ENCODE data around the gene MAGI2.

The MAGI2 gene

DNA sequence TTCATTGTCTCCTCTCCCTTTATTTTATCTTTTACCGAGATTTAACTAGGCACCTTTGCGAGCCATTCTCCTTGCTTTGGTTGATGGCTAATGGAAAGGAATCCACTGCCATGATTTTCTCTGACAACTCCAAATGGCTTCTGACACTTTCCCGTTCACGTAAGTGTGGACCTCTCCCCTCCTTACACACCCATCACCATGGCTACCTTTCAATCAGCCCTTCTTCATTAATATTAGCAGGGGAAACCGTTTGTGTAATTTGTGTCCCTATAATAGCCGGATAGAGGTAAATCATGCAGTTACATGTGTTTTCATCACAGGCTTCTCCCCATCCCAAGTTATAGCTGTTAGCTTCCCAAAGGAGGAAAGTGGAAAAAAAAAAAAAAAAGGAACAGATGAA is 767.3 kb downstream of the MAGI2 start:
- DNase-seq (ENCODE audit: low spot score), result no peak
- TF ChIP-seq CTCF (IDR thresholded peaks at IDR 0.05; ENCODE audit: borderline replicate concordance, control extremely low read depth, extremely low read depth, insufficient read depth, missing control alignments), result no peak
- in situ Hi-C loops (cut with MboI; ENCODE audit: low sequenced_read_pairs, unreplicated experiment), result no loop called here

DNA sequence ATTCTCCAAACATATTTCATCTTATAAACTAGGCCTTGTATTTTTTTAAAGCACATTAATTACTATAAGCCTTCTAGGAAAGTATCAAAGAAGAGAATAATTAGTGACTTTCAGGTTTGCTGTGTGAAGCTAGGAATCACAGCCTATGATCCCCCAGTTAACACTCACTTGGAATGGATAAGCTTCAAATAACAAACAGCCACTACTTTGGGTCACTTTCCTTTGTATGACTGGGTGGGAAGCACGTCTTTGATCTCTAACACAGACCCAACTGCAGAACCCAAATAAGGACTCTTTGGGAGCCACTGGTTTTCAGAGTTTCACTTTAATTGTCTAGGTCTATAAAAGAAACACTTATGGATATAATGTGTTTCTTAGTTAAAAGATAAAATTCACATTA is 769.3 kb downstream of the MAGI2 start:
- in situ Hi-C loops (cut with MboI; ENCODE audit: low sequenced_read_pairs, unreplicated experiment), result no loop called here
- TF ChIP-seq CTCF (IDR thresholded peaks at IDR 0.05; ENCODE audit: borderline replicate concordance, control extremely low read depth, extremely low read depth, insufficient read depth, missing control alignments), result no peak
- DNase-seq (ENCODE audit: low spot score), result no peak

DNA sequence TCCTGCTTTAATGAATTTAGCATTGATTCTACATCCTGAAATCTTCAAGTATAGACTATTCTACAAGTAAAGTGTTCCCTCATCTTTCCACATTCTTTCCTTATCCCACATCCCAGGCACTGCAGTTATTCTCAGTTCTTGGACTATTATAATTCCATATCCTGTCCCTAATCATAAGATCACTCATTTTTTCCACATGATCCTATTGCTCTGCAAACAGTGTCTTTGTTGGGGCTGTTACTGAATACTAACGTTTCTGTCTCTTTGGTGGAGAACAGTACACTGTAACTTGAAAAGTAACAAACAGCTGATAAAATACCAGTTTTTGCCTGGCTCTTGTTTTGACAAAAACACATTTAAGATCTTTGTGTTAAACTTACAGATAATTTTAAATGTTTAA is 769.9 kb downstream of the MAGI2 start:
- no peak for TF ChIP-seq CTCF (IDR thresholded peaks at IDR 0.05; ENCODE audit: borderline replicate concordance, control extremely low read depth, extremely low read depth, insufficient read depth, missing control alignments)
- in situ Hi-C loops (cut with MboI; ENCODE audit: low sequenced_read_pairs, unreplicated experiment), result no loop called here
- DNase-seq (ENCODE audit: low spot score), result no peak

DNA sequence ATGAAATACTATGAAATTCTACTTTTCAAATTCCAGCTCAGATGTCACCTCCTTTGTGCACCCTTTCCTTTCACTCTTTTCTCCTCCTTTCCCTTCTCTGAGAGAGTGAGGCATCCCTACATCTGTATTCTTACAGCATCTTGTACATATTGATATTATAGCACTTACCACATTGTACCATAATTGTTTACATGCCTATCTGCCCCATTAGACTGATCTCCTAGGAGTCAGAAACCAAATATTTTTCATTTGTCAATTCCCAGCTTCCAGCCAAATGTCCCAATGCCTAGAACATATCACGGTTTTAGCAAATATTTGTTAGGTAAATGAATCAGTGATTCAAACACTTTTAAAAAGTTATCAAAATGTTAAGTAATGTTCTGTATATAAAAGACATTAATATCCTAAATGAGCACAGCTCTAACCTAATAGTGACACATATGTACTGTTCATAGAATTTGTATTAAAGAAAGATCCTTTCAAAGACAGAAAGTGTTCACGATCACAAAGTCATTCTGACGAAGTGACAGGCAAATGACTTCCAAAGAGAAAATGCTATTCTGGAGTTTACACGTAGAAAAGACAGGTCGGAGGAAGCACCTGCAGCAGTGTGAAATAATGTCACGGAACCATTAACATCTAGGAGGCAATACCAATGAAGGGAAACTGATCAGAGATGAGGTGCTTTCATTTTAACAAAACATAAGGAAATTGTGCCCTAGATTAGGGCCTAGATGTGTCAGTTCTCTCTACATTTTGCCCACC is 774.2 kb downstream of the MAGI2 start:
- TF ChIP-seq CTCF (IDR thresholded peaks at IDR 0.05; ENCODE audit: borderline replicate concordance, control extremely low read depth, extremely low read depth, insufficient read depth, missing control alignments), result no peak
- in situ Hi-C loops (cut with MboI; ENCODE audit: low sequenced_read_pairs, unreplicated experiment), result no loop called here

DNA sequence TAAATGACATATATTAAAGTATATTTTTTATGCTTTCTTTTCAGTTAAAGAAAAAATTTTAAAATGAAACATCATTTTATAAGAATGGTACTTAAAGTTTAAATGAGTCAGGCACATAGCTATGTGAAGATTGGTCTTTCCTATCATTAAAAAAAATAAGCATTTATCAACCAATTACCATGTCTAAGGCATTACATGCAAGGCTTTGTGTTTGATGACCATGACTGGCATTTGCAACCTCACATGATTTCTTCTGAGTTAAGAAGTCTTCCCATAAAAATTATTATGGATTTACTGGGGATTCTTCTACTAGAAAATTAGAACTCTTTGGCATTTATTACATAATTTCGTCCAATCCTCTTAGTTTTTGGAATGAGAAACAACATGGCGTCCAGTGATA is 776.1 kb downstream of the MAGI2 start:
- TF ChIP-seq CTCF (IDR thresholded peaks at IDR 0.05; ENCODE audit: borderline replicate concordance, control extremely low read depth, extremely low read depth, insufficient read depth, missing control alignments), result no peak
- in situ Hi-C loops (cut with MboI; ENCODE audit: low sequenced_read_pairs, unreplicated experiment), result no loop called here
- DNase-seq (ENCODE audit: low spot score), result no peak

More for the DNA sequence above, 774.2 kb downstream of the MAGI2 start:
- DNase-seq (ENCODE audit: low spot score), result no peak

DNA sequence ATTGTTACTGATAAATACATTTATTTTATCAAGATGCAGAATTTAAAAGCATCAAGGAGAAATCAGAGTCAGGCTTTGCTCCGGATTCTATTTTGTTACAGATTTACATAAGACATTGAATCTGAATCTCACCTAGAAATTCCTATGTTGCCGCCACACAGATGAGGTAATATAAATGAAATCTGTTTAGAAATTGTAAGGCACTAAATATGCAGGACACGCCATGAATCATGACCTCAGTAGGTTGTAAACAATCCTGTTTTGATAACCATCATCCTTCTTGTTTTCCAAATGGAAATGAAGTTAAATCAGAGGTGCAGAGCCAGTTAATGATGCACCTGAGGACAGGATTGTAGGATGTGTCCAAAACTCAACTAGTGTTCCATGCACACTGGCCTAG is 778.0 kb downstream of the MAGI2 start:
- DNase-seq (ENCODE audit: low spot score), result no peak
- in situ Hi-C loops (cut with MboI; ENCODE audit: low sequenced_read_pairs, unreplicated experiment), result no loop called here
- no peak for TF ChIP-seq CTCF (IDR thresholded peaks at IDR 0.05; ENCODE audit: borderline replicate concordance, control extremely low read depth, extremely low read depth, insufficient read depth, missing control alignments)

Data from GM13976 (cell line).